GM23338 (cell line): Measurements from ENCODE around the gene RPUSD1. TPM values are rescaled to one million over a fixed set of nuclear protein-coding genes. Genes with fewer than 3 reads are reported as not detected.

Source experiments
- ATAC-seq: fragments of 200-7000 bp; cut with Tn5 transposase; 3 replicates; pipeline ENCODE4 v1.9.1; 2020
- DNase-seq: peaks from one replicate; pipeline ENCODE4 v3.0.0-alpha.2; 2015; ENCODE audit warnings: low spot score
- H2AFZ ChIP-seq: fragments of 200-600 bp; sonication (generic); 2 replicates; pipeline ENCODE4 v1.8.0; 2016; ENCODE audit warnings: antibody characterized with exemption, mild to moderate bottlenecking, moderate library complexity
- H3F3A ChIP-seq: fragments of 200-600 bp; sonication (generic); replicated peaks from 2 replicates; pipeline ENCODE4 v1.8.0; 2017; ENCODE audit warnings: antibody characterized with exemption, mixed run types, low read depth
- H3K27ac ChIP-seq: fragments of 200-600 bp; sonication (generic); 2 replicates; pipeline ENCODE4 v1.6.1; 2016; ENCODE audit warnings: low read depth
- H3K27me3 ChIP-seq: fragments of 200-600 bp; sonication (generic); 2 replicates; pipeline ENCODE4 v1.8.0; 2016; ENCODE audit warnings: mild to moderate bottlenecking, mixed run types, moderate library complexity; ENCODE audit not compliant: insufficient read depth
- H3K36me3 ChIP-seq: fragments of 200-600 bp; sonication (generic); 2 replicates; pipeline ENCODE4 v1.8.0; 2016; ENCODE audit warnings: mild to moderate bottlenecking; ENCODE audit not compliant: insufficient read depth
- H3K4me1 ChIP-seq: fragments of 200-600 bp; sonication (generic); 2 replicates; pipeline ENCODE4 v1.8.0; 2016; ENCODE audit warnings: mild to moderate bottlenecking, moderate library complexity; ENCODE audit not compliant: insufficient read depth
- H3K4me2 ChIP-seq: fragments of 200-600 bp; sonication (generic); 2 replicates; pipeline ENCODE4 v1.7.1; 2017; ENCODE audit warnings: mixed run types
- H3K4me3 ChIP-seq: fragments of 200-600 bp; sonication (generic); 2 replicates; pipeline ENCODE4 v1.6.1; 2016; ENCODE audit warnings: mixed run types
- H3K79me2 ChIP-seq: fragments of 200-600 bp; sonication (generic); replicated peaks from 2 replicates; pipeline ENCODE4 v1.8.0; 2017; ENCODE audit warnings: mild to moderate bottlenecking; ENCODE audit not compliant: insufficient read depth
- H3K9me2 ChIP-seq: fragments of 200-600 bp; sonication (generic); 2 replicates; pipeline ENCODE4 v1.8.0; 2017; ENCODE audit not compliant: insufficient read depth
- H4K20me1 ChIP-seq: fragments of 200-600 bp; sonication (generic); replicated peaks from 2 replicates; pipeline ENCODE4 v1.8.0; 2017; ENCODE audit warnings: mild to moderate bottlenecking; ENCODE audit not compliant: insufficient read depth
- H3K27ac Mint-ChIP-seq: 2 replicates; pipeline ENCODE4 v1.8.0; 2020; ENCODE audit warnings: inconsistent platforms, mild to moderate bottlenecking, moderate library complexity, mixed read lengths
- H3K27me3 Mint-ChIP-seq: 3 replicates; pipeline ENCODE4 v1.8.0; 2022; ENCODE audit warnings: low read depth, mild to moderate bottlenecking, moderate library complexity, mixed read lengths, inconsistent platforms; ENCODE audit not compliant: insufficient read depth, poor library complexity
- H3K36me3 Mint-ChIP-seq: 3 replicates; pipeline ENCODE4 v1.8.0; 2021; ENCODE audit warnings: low read depth, mild to moderate bottlenecking, inconsistent platforms, moderate library complexity, mixed read lengths
- H3K4me1 Mint-ChIP-seq: 3 replicates; pipeline ENCODE4 v1.8.0; 2020; ENCODE audit warnings: mild to moderate bottlenecking, inconsistent platforms, mixed read lengths
- H3K4me3 Mint-ChIP-seq: 3 replicates; pipeline ENCODE4 v1.8.0; 2021; ENCODE audit warnings: moderate library complexity, mild to moderate bottlenecking, inconsistent platforms, mixed read lengths
- H3K9me3 Mint-ChIP-seq: 3 replicates; pipeline ENCODE4 v1.8.0; 2020; ENCODE audit warnings: moderate library complexity, mild to moderate bottlenecking, inconsistent platforms, mixed read lengths
- CREB1 ChIP-seq: fragments of 250-450 bp; sonication (Bioruptor Pico); IDR thresholded peaks from 2 replicates; pipeline ENCODE4 v1.5.0; 2020; ENCODE audit warnings: low read depth, mild to moderate bottlenecking, moderate library complexity
- CTCF ChIP-seq, 2 experiments: fragments of 200-600 bp in 1 of 2; sonication (generic) in 1 of 2; conservative IDR thresholded peaks; 2 replicates each; pipeline versions ENCODE4 v1.5.1 to v1.6.1; 2016 to 2017; ENCODE audit warnings: antibody characterized with exemption in 2 of 2, low read depth in 2 of 2, mild to moderate bottlenecking in 2 of 2, moderate library complexity in 1 of 2
- ETS1 ChIP-seq: IDR thresholded peaks from 2 replicates; pipeline ENCODE4 v1.6.1; 2016; ENCODE audit warnings: antibody characterized with exemption
- EZH2 ChIP-seq: fragments of 200-600 bp; sonication (generic); IDR thresholded peaks from one replicate; pipeline ENCODE4 v1.8.0; 2017; ENCODE audit warnings: antibody characterized with exemption, mild to moderate bottlenecking, low read depth; ENCODE audit not compliant: unreplicated experiment
- EZH2phosphoT487 ChIP-seq: fragments of 200-600 bp; sonication (generic); IDR thresholded peaks from one replicate; pipeline ENCODE4 v1.8.1; 2018; ENCODE audit warnings: antibody characterized with exemption; ENCODE audit not compliant: unreplicated experiment
- JUNB ChIP-seq: IDR thresholded peaks from one replicate; pipeline ENCODE4 v1.6.1; 2016; ENCODE audit warnings: antibody characterized with exemption; ENCODE audit not compliant: unreplicated experiment
- NANOG ChIP-seq: IDR thresholded peaks from 2 replicates; pipeline ENCODE4 v1.6.1; 2016; ENCODE audit warnings: antibody characterized with exemption, borderline replicate concordance
- POLR2AphosphoS5 ChIP-seq: IDR thresholded peaks from 2 replicates; pipeline ENCODE4 v1.6.1; 2016; ENCODE audit warnings: antibody characterized with exemption, low read depth
- REST ChIP-seq: IDR thresholded peaks from one replicate; pipeline ENCODE4 v1.6.1; 2018; ENCODE audit warnings: antibody characterized with exemption; ENCODE audit not compliant: unreplicated experiment
- STAT1 ChIP-seq: IDR thresholded peaks from one replicate; pipeline ENCODE4 v1.6.1; 2016; ENCODE audit warnings: antibody characterized with exemption; ENCODE audit not compliant: unreplicated experiment
- ZNF114 ChIP-seq: fragments of 250-450 bp; sonication (Bioruptor Pico); IDR thresholded peaks from 2 replicates; pipeline ENCODE4 v1.5.0; 2020; ENCODE audit warnings: mild to moderate bottlenecking, moderate library complexity
- ZNF331 ChIP-seq: fragments of 250-450 bp; sonication (Bioruptor Pico); IDR thresholded peaks from 2 replicates; pipeline ENCODE4 v1.5.0; 2020; ENCODE audit warnings: low read depth, mild to moderate bottlenecking, moderate library complexity
- ZNF462 ChIP-seq: fragments of 250-450 bp; sonication (Bioruptor Pico); IDR thresholded peaks from 2 replicates; pipeline ENCODE4 v1.5.0; 2020; ENCODE audit warnings: mild to moderate bottlenecking, moderate library complexity
- polyA plus RNA-seq: library from polyadenylated mRNA; unstranded; fragments of >200 nt; fragmentation: Nextera tagmentation; extraction: Ambion mirVana; gene quantifications from 2 replicates; pipeline ENCODE4 v1.2.1, GENCODE V29; 2016
- total RNA-seq: library from RNA; depleted of rRNA; stranded (reverse); fragments of >200 nt; shearing (Covaris generic); gene quantifications from 2 replicates; pipeline ENCODE4 v1.2.3, GENCODE V29; 2014

The RPUSD1 gene
- total and polyA plus RNA-seq, 2 experiments from 2014 or later, result 19.1 to 79.5 TPM

GRCh38 chr16:736936-737481 is 51.2 kb downstream of the RPUSD1 start:
- Histone ChIP-seq H2AFZ (no peak overlapping the region), H3K4me1 (no peaks in the 10 kb centered on the region; the same call in 1 of the 2 replicates), H3K9me2 (no peaks in the 10 kb centered on the region), H3K4me2 (no peak overlapping the region), H3K4me3 (no peak overlapping the region), H3K27ac (no peak overlapping the region), H3K79me2 (no peaks in the 10 kb centered on the region), H4K20me1 (no peaks in the 10 kb centered on the region), H3F3A (peaks cover 8% of the 10 kb centered on the region; the same call in 1 of the 2 replicates), H3K27me3 (no peaks in the 10 kb centered on the region), H3K36me3 (no peaks in the 10 kb centered on the region; the same call in 1 of the 2 replicates)
- no peak for ATAC-seq
- H3K27me3 Mint-ChIP-seq, result peaks cover 21% of the 10 kb centered on the region
- H3K4me1 Mint-ChIP-seq, result peaks cover 13% of the 10 kb centered on the region
- peaks cover 32% of the 10 kb centered on the region for H3K36me3 Mint-ChIP-seq
- no peak for TF ChIP-seq POLR2AphosphoS5
- TF ChIP-seq ZNF114 (CRISPR knock-in tag), result no peak
- TF ChIP-seq REST, result no peak
- TF ChIP-seq EZH2, result no peak
- TF ChIP-seq ZNF331 (CRISPR knock-in tag), result no peak
- no peak for TF ChIP-seq NANOG
- TF ChIP-seq ETS1, result no peak
- no peak for TF ChIP-seq CTCF (conservative IDR thresholded peaks at IDR 0.05; ENCODE audit: low read depth in 2 of 2)
- TF ChIP-seq ZNF462 (CRISPR knock-in tag), result no peak
- TF ChIP-seq JUNB, result no peak
- no peak for TF ChIP-seq EZH2phosphoT487
- TF ChIP-seq STAT1, result no peak
- no peak for TF ChIP-seq CREB1 (CRISPR knock-in tag)
- no peak overlapping the region for H3K27ac Mint-ChIP-seq
- no peak overlapping the region for H3K4me3 Mint-ChIP-seq
- H3K9me3 Mint-ChIP-seq, result no peaks in the 10 kb centered on the region
- no peak for DNase-seq
